D721Med (cell line): ENCODE data around the gene NAA25.

Source experiments
- DNase-seq: peaks from one replicate; pipeline ENCODE4 v3.0.0; 2011; ENCODE audit warnings: low spot score; ENCODE audit not compliant: insufficient read length
- FAIRE-seq: peaks from 2 replicates; lab custom pipeline; 2011; peaks lifted over from hg19 to GRCh38; lab: Jason Lieb, UNC
- TF ChIP-seq, protein P1 (sequence below): IDR thresholded peaks from 2 replicates; pipeline ENCODE4 v1.5.1; 2012; ENCODE audit warnings: mild to moderate bottlenecking, control low read depth; ENCODE audit not compliant: insufficient read depth; ENCODE audit errors: missing control alignments

NAA25 gene

DNA sequence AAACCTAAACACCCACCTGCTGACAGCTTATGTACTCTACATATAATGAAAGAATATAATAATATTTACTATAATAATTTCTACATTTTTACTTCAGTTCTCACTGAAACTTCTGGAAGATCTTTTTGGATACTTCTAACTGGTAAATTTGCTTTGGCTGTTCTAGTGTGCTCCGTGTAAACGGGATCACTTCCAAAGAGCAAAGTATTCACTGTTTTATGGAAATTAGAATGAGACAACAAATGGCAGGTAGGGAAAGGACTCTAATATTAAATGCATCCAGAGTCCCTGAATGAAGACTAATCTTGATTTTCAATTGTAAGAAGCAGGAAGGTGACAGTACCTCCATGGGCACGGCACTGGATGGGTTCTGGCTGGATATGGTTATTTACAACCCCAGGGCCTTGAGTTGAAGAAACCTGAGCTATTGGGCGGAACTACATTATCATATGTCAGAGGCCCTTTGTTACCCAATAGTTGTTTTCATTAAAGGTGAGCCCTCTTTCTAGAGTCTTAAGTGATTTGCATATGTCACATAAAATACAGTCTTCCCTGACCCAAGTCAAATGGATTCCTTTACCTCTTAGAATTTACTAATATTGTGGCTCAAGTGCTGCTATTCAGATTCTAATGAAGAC lies 84.7 kb downstream of the NAA25 start:
- TF ChIP-seq, protein P1, sequence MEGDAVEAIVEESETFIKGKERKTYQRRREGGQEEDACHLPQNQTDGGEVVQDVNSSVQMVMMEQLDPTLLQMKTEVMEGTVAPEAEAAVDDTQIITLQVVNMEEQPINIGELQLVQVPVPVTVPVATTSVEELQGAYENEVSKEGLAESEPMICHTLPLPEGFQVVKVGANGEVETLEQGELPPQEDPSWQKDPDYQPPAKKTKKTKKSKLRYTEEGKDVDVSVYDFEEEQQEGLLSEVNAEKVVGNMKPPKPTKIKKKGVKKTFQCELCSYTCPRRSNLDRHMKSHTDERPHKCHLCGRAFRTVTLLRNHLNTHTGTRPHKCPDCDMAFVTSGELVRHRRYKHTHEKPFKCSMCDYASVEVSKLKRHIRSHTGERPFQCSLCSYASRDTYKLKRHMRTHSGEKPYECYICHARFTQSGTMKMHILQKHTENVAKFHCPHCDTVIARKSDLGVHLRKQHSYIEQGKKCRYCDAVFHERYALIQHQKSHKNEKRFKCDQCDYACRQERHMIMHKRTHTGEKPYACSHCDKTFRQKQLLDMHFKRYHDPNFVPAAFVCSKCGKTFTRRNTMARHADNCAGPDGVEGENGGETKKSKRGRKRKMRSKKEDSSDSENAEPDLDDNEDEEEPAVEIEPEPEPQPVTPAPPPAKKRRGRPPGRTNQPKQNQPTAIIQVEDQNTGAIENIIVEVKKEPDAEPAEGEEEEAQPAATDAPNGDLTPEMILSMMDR: no peak
- DNase-seq: no peak
- no peak for FAIRE-seq

DNA sequence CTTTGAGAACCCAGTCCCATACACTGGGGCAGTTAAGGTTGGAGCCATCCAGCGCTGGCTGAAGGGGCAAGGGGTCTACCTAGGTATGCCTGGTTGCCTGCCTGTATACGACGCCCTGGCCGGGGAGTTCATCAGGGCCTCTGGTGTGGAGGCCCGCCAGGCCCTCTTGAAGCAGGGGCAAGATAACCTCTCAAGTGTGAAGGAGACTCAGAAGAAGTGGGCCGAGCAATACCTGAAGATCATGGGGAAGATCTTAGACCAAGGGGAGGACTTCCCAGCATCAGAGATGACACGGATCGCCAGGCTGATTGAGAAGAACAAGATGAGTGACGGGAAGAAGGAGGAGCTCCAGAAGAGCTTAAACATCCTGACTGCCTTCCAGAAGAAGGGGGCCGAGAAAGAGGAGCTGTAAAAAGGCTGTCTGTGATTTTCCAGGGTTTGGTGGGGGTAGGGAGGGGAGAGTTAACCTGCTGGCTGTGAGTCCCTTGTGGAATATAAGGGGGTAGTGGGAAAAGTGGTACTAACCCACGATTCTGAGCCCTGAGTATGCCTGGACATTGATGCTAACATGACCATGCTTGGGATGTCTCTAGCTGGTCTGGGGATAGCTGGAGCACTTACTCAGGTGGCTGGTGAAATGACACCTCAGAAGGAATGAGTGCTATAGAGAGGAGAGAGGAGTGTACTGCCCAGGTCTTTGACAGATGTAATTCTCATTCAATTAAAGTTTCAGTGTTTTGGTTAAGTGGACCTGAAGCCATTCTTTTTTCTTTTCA lies 86.2 kb downstream of the NAA25 start:
- FAIRE-seq (no peak), DNase-seq (no peak)
- TF ChIP-seq, protein P1: no peak

DNA sequence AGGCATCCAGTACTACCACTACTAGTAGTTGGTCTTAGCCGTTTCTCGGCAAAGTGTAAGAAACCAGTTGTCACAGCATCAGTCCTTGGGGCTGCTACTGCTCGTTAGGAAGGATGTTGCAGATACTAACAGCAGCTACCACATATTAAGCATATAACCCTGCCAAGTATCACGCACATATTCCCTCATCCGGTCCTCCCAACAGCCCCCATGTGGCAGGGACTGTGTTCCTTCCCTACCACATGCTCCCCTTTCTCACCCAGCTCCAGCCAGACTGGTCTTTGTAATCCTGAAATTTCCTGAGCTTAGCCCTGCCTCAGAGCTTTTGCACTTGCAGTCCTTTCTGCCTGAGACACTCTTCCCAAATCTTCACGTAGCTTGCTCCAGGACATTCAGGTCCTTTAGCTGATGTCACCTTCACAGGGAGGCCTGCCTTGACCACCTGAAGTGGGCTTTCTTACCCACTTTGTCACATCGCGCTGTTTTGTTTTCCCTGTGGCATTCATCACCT lies 87.6 kb downstream of the NAA25 start:
- no peak for DNase-seq
- no peak for FAIRE-seq
- TF ChIP-seq, protein P1: no peak

DNA sequence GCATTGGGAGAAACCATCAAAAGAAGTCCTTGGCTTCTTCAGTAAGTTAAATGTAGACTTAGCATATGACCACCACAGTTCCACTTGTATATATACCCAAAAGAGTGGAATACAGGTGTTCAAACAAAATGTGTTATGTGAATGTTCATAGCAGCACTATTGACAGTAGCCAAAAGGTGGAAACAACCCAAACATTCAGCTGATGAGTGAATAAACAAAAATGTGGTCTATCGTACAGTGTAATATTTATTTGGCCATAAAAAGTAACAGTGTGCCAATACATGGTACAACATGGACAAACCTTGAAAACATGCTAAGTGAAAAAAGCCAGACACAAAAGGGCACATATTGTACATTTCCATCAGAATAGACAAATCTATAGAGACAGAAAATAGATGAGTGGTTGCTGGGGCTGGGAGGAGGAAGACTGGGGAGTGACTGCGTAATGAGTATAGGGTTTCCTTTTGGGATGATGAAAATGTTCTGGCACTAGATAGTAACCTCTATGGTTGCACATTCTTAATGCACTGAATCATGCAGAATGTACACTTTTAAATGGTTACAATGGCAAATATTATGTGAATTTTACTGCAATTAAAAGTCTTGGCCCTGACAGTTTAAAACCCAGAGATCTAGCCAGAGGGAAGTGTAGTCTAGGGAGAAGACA lies 89.9 kb downstream of the NAA25 start:
- DNase-seq (no peak), FAIRE-seq (no peak)
- TF ChIP-seq, protein P1: no peak

DNA sequence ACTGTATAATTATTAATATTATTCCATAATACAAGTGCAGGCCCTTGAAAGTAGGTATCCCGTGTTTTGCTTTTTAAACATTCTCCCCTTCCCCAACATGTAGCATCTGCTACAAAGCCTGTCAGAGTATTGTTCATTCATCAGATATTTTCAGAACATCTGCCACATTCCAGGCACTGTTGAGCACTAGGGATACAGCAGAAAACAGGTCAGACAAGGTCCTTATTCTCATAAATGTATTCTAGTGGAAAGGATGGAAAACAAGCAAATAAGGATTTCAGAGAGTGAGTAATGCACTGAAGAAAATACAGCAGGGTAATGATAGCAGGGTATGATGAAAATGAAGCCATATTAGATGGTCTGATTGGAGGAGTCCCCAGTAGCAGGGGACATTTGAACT lies 91.5 kb downstream of the NAA25 start:
- TF ChIP-seq, protein P1: no peak
- no peak for FAIRE-seq
- no peak for DNase-seq

DNA sequence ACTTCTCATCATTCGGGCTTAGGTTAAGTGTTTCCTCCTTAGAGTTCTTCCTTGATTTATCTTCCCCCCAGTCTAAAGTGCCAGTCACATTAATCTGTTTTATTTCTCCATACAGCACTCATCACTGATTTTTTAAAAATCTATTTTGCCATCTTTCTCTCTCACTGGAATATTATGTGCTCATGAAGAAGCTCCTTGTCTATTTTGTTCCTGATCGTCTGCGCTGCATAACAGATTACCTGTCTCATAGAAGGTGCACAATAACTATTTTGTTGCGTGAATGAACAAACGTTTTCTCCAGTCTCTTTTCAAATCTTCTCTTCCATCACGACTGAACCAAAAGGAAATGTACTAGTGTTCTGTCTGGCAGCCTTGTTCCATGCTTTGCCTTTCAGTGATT lies 92.6 kb downstream of the NAA25 start:
- FAIRE-seq (no peak), DNase-seq (no peak)
- TF ChIP-seq, protein P1: no peak
